HepG2 (cell line): ENCODE data around the gene BBIP1. TPM values are rescaled to one million over a fixed set of nuclear protein-coding genes. Genes with fewer than 3 reads are reported as not detected.

ENCODE experiments used
- BCL6 ChIP-seq: IDR thresholded peaks from 2 replicates; pipeline ENCODE4 v1.6.1; 2016; ENCODE audit warnings: missing genetic modification reagents, missing compliant biosample characterization
- DR1 ChIP-seq: sonication (generic); formaldehyde crosslinking; IDR thresholded peaks from 2 replicates; pipeline ENCODE4 v1.8.0; 2021; ENCODE audit warnings: mild to moderate bottlenecking, missing genetic modification reagents, inconsistent platforms
- FOXA3 ChIP-seq: IDR thresholded peaks from 2 replicates; pipeline ENCODE4 v1.6.1; 2016; ENCODE audit warnings: missing genetic modification reagents, missing compliant biosample characterization
- FOXO1 ChIP-seq: sonication (generic); formaldehyde crosslinking; IDR thresholded peaks from 2 replicates; pipeline ENCODE4 v1.4.0; 2020; ENCODE audit warnings: missing genetic modification reagents
- FOXP1 ChIP-seq, 2 experiments: fragments of 450-650 bp in 1 of 2; IDR thresholded peaks; 2 replicates each; pipeline ENCODE4 v1.6.1; 2017 to 2018; ENCODE audit warnings: antibody characterized with exemption in 1 of 2
- GATAD1 ChIP-seq: IDR thresholded peaks from 2 replicates; pipeline ENCODE4 v1.6.1; 2016; ENCODE audit warnings: missing genetic modification reagents, missing compliant biosample characterization
- HDAC1 ChIP-seq: sonication (generic); formaldehyde crosslinking; IDR thresholded peaks from 2 replicates; pipeline ENCODE4 v1.5.1; 2020; ENCODE audit warnings: mild to moderate bottlenecking, missing genetic modification reagents
- HOMEZ ChIP-seq: IDR thresholded peaks from 2 replicates; pipeline ENCODE4 v1.6.1; 2016; ENCODE audit warnings: low read depth
- IRF2 ChIP-seq: IDR thresholded peaks from 2 replicates; pipeline ENCODE4 v1.6.1; 2018; ENCODE audit warnings: missing genetic modification reagents, missing compliant biosample characterization
- KDM1A ChIP-seq: IDR thresholded peaks from 2 replicates; pipeline ENCODE4 v1.6.1; 2016; ENCODE audit warnings: missing compliant biosample characterization
- LCORL ChIP-seq, 2 experiments: fragments of 450-650 bp in 1 of 2; sonication (generic) in 1 of 2; formaldehyde crosslinking in 1 of 2; IDR thresholded peaks; 2 replicates each; pipeline versions ENCODE4 v1.5.0 to v1.6.1; 2017 to 2020; ENCODE audit warnings: antibody characterized with exemption in 1 of 2, missing genetic modification reagents in 1 of 2
- MAX ChIP-seq: IDR thresholded peaks from 2 replicates; pipeline ENCODE4 v1.6.1; 2012; ENCODE audit warnings: inconsistent platforms
- PAXIP1 ChIP-seq: sonication (generic); formaldehyde crosslinking; conservative IDR thresholded peaks from 2 replicates; pipeline ENCODE4 v1.4.0; 2020; ENCODE audit warnings: mild to moderate bottlenecking, missing genetic modification reagents, moderate library complexity
- PRMT3 ChIP-seq: sonication (generic); formaldehyde crosslinking; IDR thresholded peaks from 2 replicates; pipeline ENCODE4 v1.8.1; 2022; ENCODE audit warnings: low read depth, mild to moderate bottlenecking, moderate library complexity, missing genetic modification reagents, borderline replicate concordance
- SAP130 ChIP-seq: IDR thresholded peaks from 2 replicates; pipeline ENCODE4 v1.6.1; 2016; ENCODE audit warnings: low read depth
- TAF15 ChIP-seq: fragments of 200-400 bp; formaldehyde crosslinking; IDR thresholded peaks from one replicate; pipeline ENCODE4 v1.6.1; 2018; ENCODE audit warnings: mild to moderate bottlenecking, low read depth, low read length; ENCODE audit not compliant: poor library complexity, severe bottlenecking
- ZBTB10 ChIP-seq: sonication (generic); formaldehyde crosslinking; IDR thresholded peaks from 2 replicates; pipeline ENCODE4 v1.4.0; 2020; ENCODE audit warnings: missing genetic modification reagents, borderline replicate concordance
- ZNF484 ChIP-seq: sonication (generic); formaldehyde crosslinking; IDR thresholded peaks from 2 replicates; pipeline ENCODE4 v1.5.1; 2020; ENCODE audit warnings: mild to moderate bottlenecking, low read depth, missing genetic modification reagents, borderline replicate concordance
- ZNF792 ChIP-seq: IDR thresholded peaks from 2 replicates; pipeline ENCODE4 v1.6.1; 2016
- polyA plus RNA-seq, 8 experiments: library from polyadenylated mRNA; depleted of rRNA in 3 of 8; stranded (reverse) in 7 of 8; unstranded in 1 of 8; fragments of >200 nt; fragmentation: Illumina TruSeq in 4 of 8; extraction: Trizol in 4 of 8; gene quantifications; 2 replicates each; pipeline versions ENCODE4 v1.2.1 to v1.2.3, GENCODE V29; 2011 to 2016; ENCODE audit warnings: low read depth in 4 of 8, missing spikeins in 1 of 8, mixed read lengths in 1 of 8; ENCODE audit not compliant: insufficient read depth in 1 of 8
- total RNA-seq, 5 experiments: library from RNA; depleted of rRNA; stranded (reverse); fragments of >200 nt; fragmentation: Illumina TruSeq; extraction: Trizol; gene quantifications; 2 replicates each; pipeline ENCODE4 v1.2.3, GENCODE V29; 2016; ENCODE audit warnings: low read depth in 1 of 5

Gene BBIP1
- total and polyA plus RNA-seq, 2 of the 13 experiments (the other 11 are each of a cell fraction or from before 2014, with no cell fraction given) = 18.3 to 24.1 TPM

- TF ChIP-seq ZBTB10 (CRISPR knock-in tag) = no peak
- no peak for TF ChIP-seq ZNF484 (CRISPR knock-in tag)
- peak; percentile 45; the same call in 1 of the 2 replicates for TF ChIP-seq PAXIP1 (CRISPR knock-in tag)
- no peak for TF ChIP-seq TAF15
- TF ChIP-seq IRF2 (CRISPR knock-in tag) = peak; percentile 38; the same call in 1 of the 2 replicates
- TF ChIP-seq MAX = peak; percentile 49; the same call in 1 of the 2 replicates
- TF ChIP-seq PRMT3 (CRISPR knock-in tag) = no peak
- TF ChIP-seq GATAD1 (CRISPR knock-in tag) = no peak
- 0 out of 2 replicates have a peak, but pooled peaks have one; percentile 23 for TF ChIP-seq HDAC1 (CRISPR knock-in tag)
- peak; percentile 47 for TF ChIP-seq BCL6
- TF ChIP-seq ZNF792 (CRISPR knock-in tag) = no peak
- no peak for TF ChIP-seq KDM1A (CRISPR knock-in tag)
- TF ChIP-seq FOXA3 (CRISPR knock-in tag) = peak; percentile 63
- TF ChIP-seq LCORL (IDR thresholded peaks at IDR 0.05) = no peak
- TF ChIP-seq LCORL (CRISPR knock-in tag; IDR thresholded peaks at IDR 0.05) = 0 out of 2 replicates have a peak, but pooled peaks have one; percentile 30
- TF ChIP-seq HOMEZ = peak; percentile 79; the same call in 1 of the 2 replicates
- TF ChIP-seq FOXO1 (CRISPR knock-in tag) = peak; percentile 30; the same call in 1 of the 2 replicates
- peak; percentile 83 for TF ChIP-seq SAP130 (CRISPR knock-in tag)
- no peak for TF ChIP-seq DR1 (CRISPR knock-in tag)
- TF ChIP-seq FOXP1 (IDR thresholded peaks at IDR 0.05) = no peak
- TF ChIP-seq FOXP1 (CRISPR knock-in tag; IDR thresholded peaks at IDR 0.05) = peak; percentile 58
These were observed 5.0 kb upstream of the BBIP1 start (continued) for GRCh38 chr10:110923856-110924493.
